ENCODE measurements around the gene OTOS. TPM values are rescaled to one million over a fixed set of nuclear protein-coding genes. Genes with fewer than 3 reads are reported as not detected.

Gene OTOS
- total and polyA plus RNA-seq, 9 of the 15 experiments (the other 6 are each of a cell fraction or from before 2014, with no cell fraction given): not detected

GRCh38 chr2:240143801-240144648, 3.6 kb upstream of the OTOS start (continued):
- TF ChIP-seq, protein P1, sequence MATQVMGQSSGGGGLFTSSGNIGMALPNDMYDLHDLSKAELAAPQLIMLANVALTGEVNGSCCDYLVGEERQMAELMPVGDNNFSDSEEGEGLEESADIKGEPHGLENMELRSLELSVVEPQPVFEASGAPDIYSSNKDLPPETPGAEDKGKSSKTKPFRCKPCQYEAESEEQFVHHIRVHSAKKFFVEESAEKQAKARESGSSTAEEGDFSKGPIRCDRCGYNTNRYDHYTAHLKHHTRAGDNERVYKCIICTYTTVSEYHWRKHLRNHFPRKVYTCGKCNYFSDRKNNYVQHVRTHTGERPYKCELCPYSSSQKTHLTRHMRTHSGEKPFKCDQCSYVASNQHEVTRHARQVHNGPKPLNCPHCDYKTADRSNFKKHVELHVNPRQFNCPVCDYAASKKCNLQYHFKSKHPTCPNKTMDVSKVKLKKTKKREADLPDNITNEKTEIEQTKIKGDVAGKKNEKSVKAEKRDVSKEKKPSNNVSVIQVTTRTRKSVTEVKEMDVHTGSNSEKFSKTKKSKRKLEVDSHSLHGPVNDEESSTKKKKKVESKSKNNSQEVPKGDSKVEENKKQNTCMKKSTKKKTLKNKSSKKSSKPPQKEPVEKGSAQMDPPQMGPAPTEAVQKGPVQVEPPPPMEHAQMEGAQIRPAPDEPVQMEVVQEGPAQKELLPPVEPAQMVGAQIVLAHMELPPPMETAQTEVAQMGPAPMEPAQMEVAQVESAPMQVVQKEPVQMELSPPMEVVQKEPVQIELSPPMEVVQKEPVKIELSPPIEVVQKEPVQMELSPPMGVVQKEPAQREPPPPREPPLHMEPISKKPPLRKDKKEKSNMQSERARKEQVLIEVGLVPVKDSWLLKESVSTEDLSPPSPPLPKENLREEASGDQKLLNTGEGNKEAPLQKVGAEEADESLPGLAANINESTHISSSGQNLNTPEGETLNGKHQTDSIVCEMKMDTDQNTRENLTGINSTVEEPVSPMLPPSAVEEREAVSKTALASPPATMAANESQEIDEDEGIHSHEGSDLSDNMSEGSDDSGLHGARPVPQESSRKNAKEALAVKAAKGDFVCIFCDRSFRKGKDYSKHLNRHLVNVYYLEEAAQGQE (IDR thresholded peaks at IDR 0.05; ENCODE audit: borderline replicate concordance): peak; percentile 55; the same call in 1 of the 2 replicates
- TF ChIP-seq, protein P1 (CRISPR knock-in tag; IDR thresholded peaks at IDR 0.05; ENCODE audit: low read depth): no peak
- peak; percentile 34; the same call in 1 of the 2 replicates for TF ChIP-seq DEAF1 (CRISPR knock-in tag; IDR thresholded peaks at IDR 0.05)
